Activated CD4-positive, CD25-positive, alpha-beta regulatory T cell treated with anti-CD3 and anti-CD28 coated beads, Interleukin-2, amount 50 U/mL, for 24 hours (primary cell): ENCODE data around the gene RFWD3.
A peak's percentile ranks its signal among the peaks of the same experiment; 100 is the strongest.

Experiments used
- ATAC-seq, 2 donors: fragments of 150-1000 bp; cut with Tn5 transposase; one replicate each; pipeline ENCODE4 v1.10.0; 2021; ENCODE audit warnings: mild to moderate bottlenecking in 1 of 2, moderate library complexity in 1 of 2

Gene RFWD3

GRCh38 chr16:74578838-74579237 lies 87.8 kb downstream of the RFWD3 start:
- ATAC-seq, result no peak

GRCh38 chr16:74578433-74578832 lies 88.2 kb downstream of the RFWD3 start:
- no peak for ATAC-seq

GRCh38 chr16:74577882-74578366 lies 88.8 kb downstream of the RFWD3 start:
- peak; percentile 76 to 81 for ATAC-seq

- no peak for ATAC-seq
Measured at GRCh38 chr16:74575807-74576643, 90.7 kb downstream of the RFWD3 start.

- ATAC-seq, result peak in 1 of 2 donors; percentile 31
Measured at GRCh38 chr16:74575175-74575806, 91.4 kb downstream of the RFWD3 start.

- no peak for ATAC-seq
Measured at GRCh38 chr16:74574146-74574545, 92.5 kb downstream of the RFWD3 start.

- ATAC-seq, result no peak
Measured at GRCh38 chr16:74573622-74574021, 93.1 kb downstream of the RFWD3 start.
